GM19395 (cell line): Measurements from ENCODE around the gene GLIS1.
"Not testable (repeated sequence)": the region's sequence is repeated elsewhere in the genome, so short reads cannot be mapped to it uniquely, and the experiment has no call there.

Source experiments
- ATAC-seq: cut with Tn5 transposase; IDR thresholded peaks from one replicate; pipeline ENCODE4 v1.9.1; 2021; ENCODE audit warnings: mild to moderate bottlenecking, moderate library complexity; ENCODE audit not compliant: unreplicated experiment

Gene GLIS1

GRCh38 chr1:53572065-53572814 lies 166.7 kb downstream of the GLIS1 start:
- ATAC-seq, result no peak

DNA sequence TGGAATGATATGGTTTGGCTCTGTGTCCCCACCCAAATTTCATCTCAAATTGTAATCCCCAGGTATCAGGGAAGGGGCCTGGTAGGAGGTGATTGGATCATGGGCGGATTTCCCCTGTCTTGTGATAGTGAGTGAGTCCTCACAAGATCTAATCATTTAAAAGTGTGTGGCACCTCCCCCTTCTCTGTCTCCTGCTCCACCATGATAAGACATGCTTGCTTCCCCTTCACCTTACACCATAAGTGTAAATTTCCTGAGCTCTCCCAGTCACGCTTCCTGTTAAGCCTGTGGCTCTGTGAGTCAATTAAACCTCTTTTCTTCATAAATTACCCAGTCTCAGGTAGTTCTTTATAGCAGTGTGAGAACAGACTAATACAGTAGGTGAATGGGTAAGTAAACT lies 170.4 kb downstream of the GLIS1 start:
- no peak for ATAC-seq

- no peak for ATAC-seq
Measured at GRCh38 chr1:53567851-53568250, 171.1 kb downstream of the GLIS1 start.

- no peak for ATAC-seq
Measured at GRCh38 chr1:53567450-53567849, 171.5 kb downstream of the GLIS1 start.

GRCh38 chr1:53563611-53564010 lies 175.4 kb downstream of the GLIS1 start:
- no peak for ATAC-seq

DNA sequence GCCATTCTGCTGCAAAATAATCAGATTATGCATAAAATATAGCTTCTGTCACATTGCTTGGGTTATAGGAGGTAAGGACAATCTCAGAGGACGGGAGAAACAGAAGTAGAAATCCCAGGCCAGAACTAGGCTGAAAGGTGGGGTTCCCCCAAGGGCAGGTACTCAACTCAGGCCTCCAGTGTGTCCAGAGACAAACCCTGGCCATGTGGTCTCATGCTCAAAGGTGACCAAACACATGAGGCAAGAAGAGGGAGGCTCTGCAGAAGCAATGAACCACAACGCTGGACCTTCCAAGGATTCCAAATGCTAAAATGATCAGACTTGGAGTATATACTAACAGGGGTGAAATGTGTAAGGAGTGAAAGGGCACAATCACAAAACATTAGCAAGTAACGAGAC lies 176.0 kb downstream of the GLIS1 start:
- no peak for ATAC-seq

GRCh38 chr1:53562291-53562980 lies 176.5 kb downstream of the GLIS1 start:
- no peak for ATAC-seq

- ATAC-seq, result no peak
Measured at GRCh38 chr1:53561503-53562105, 177.4 kb downstream of the GLIS1 start.

- no peak for ATAC-seq
Measured at GRCh38 chr1:53560581-53561502, 178.1 kb downstream of the GLIS1 start.

- no peak for ATAC-seq
Measured at GRCh38 chr1:53559854-53560580, 178.9 kb downstream of the GLIS1 start.

GRCh38 chr1:53559391-53559815 lies 179.6 kb downstream of the GLIS1 start:
- no peak for ATAC-seq

DNA sequence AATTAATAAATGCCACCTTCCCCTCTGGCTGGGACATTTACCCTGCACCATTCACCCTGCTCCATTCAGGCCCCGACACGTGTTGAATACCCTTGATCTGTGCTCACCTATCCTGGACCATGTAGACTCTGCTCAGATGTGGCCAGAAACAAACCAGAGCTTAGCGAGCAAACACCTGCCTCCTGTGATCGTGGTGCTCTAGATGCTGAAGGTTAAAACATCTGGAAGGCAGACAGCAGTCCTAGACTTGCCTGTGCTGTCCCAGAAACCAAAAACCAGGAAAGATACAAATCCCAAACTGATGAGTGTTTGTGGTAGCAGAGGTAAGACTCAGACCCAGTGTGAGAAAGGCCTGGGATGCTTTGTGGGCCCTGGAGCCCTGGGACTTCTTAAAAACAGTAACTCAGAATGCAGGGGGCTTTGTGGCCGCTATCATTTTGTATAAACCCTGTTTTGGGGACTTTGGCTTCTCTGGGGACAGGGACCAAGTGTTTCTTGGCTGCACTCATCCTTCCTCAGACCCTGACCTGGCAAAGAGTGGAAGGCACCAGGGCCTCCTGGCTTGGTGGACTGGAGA lies 180.1 kb downstream of the GLIS1 start:
- ATAC-seq, result no peak

- no peak for ATAC-seq
Measured at GRCh38 chr1:53557830-53558738, 180.9 kb downstream of the GLIS1 start.

GRCh38 chr1:53557369-53557768 lies 181.6 kb downstream of the GLIS1 start:
- no peak for ATAC-seq

DNA sequence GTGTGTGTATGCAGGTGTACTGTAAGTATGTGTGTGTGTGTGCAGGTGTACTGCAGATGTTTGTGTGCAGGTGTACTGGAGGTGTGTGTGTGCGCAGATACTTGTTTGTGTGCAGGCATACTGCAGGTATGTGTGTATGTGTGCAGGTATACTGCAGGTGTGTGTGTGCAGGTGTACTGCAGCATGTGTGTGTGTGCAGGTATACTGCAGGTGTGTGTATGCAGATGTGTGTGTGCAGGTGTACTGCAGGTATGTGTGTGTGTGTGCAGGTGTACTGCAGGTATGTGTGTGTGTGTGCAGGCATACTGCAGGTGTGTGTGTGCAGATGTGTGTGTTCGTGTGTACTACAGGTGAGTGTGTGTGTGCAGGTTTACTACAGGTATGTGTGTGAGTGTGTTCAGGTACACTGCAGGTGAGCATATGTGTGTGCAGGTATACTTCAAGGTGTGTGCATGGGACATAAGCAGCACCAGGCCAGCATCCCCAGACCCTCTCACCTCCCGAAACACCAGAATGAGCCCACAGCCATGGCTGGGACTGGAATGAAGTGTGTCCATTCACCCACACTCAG lies 182.2 kb downstream of the GLIS1 start:
- ATAC-seq, result no peak

GRCh38 chr1:53555620-53556326 lies 183.2 kb downstream of the GLIS1 start:
- ATAC-seq, result not testable (repeated sequence)

DNA sequence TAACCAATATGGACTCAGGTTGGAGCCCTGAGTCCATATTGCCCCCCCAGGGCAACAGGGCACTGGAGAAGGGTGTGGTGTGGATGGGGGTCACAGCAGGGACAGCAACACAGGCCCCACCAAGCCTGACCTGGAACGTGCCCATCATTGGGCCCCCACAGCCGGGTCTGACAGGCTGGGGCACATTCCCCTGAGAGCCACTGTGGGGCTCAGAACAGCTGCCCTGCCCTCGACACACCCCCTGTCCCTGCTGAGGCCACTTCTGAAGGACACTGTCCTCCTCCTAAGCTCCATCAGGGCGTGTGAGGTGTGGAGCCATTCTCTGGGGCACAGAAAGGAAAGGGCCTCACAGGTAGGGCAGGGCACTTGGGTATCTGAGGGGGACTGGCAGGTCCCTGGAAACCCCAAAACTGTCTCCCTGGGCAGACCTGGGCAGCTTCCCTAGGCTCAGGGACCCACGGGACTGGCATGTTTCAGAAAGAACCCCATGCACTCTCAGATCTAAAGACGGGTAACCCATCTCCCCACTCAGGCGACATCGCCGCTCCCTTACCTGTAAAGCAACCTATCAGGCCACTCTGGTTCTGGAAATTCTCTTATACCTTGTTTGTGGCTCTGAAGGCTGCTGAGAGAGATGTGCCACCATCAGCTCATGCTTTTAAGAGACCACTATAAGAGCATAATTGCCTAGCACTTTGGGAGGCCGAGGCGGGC lies 184.2 kb downstream of the GLIS1 start:
- no peak for ATAC-seq
